GM12878 (cell line): Measurements from ENCODE around the gene MED25. TPM values are rescaled to one million over a fixed set of nuclear protein-coding genes. Genes with fewer than 3 reads are reported as not detected.

ENCODE experiments used
- ATAC-seq: fragments of 200-7000 bp; cut with Tn5 transposase; 3 replicates; pipeline ENCODE4 v1.9.1; 2020; ENCODE audit warnings: mild to moderate bottlenecking, moderate library complexity
- Bru-seq: library from RNA; stranded (reverse); fragments of 400-500 nt; gene quantifications from one replicate; lab custom pipeline; 2021; lab: Mats Ljungman, UMichigan
- BruChase-seq, 2 experiments: library from RNA; stranded (reverse); fragments of 400-500 nt; gene quantifications; one replicate each; lab custom pipeline; 2021; lab: Mats Ljungman, UMichigan
- BruUV-seq: library from RNA; stranded (reverse); fragments of 400-500 nt; replicated peaks from 2 replicates; lab custom pipeline; 2021; lab: Mats Ljungman, UMichigan
- CTCF ChIA-PET: fragments of 300-600 bp; sonication (Branson Sonifier 250); formaldehyde crosslinking; extraction: SDS; loops from one replicate; lab custom pipeline; 2021; ENCODE audit warnings: inconsistent platforms; lab: Yijun Ruan, JAX
- POLR2A ChIA-PET: fragments of 350-600 bp; formaldehyde crosslinking; extraction: SDS; loops from one replicate; lab custom pipeline; 2021; ENCODE audit warnings: inconsistent platforms; lab: Charles Lee
- RAD21 ChIA-PET: fragments of 300-600 bp; sonication (Branson Sonifier 250); formaldehyde crosslinking; loops from one replicate; lab custom pipeline; 2023; ENCODE audit warnings: antibody characterized with exemption; ENCODE audit not compliant: unreplicated experiment; lab: Charles Lee
- SMC1A ChIA-PET: fragments of 300-600 bp; sonication (Branson Sonifier 250); formaldehyde crosslinking; loops from one replicate; lab custom pipeline; 2023; ENCODE audit not compliant: unreplicated experiment, uncharacterized antibody; lab: Charles Lee
- DNase-seq: peaks from one replicate; pipeline ENCODE4 v3.0.0-alpha.2; 2011; ENCODE audit warnings: low read depth, low spot score
- FAIRE-seq: peaks from 3 replicates; lab custom pipeline; 2011; peaks lifted over from hg19 to GRCh38; lab: Jason Lieb, UNC
- H2AFZ ChIP-seq: 2 replicates; pipeline ENCODE4 v1.6.0; 2011; ENCODE audit warnings: low read depth, low read length, control low read depth; ENCODE audit not compliant: control insufficient read depth
- H3K27ac ChIP-seq: 2 replicates; pipeline ENCODE4 v1.5.1; 2011; ENCODE audit warnings: control low read depth; ENCODE audit not compliant: control insufficient read depth, insufficient read depth
- H3K27me3 ChIP-seq, 2 experiments: replicated peaks in 1 of 2; 2 replicates each; pipeline versions ENCODE4 v1.6.0 to v1.6.1; 2011; ENCODE audit warnings: low read length in 1 of 2; ENCODE audit not compliant: control insufficient read depth in 2 of 2, insufficient read depth in 2 of 2
- H3K36me3 ChIP-seq, 2 experiments: 2 replicates each; pipeline ENCODE4 v1.5.1; 2011; ENCODE audit warnings: low read length in 1 of 2; ENCODE audit not compliant: control insufficient read depth in 2 of 2, insufficient read depth in 2 of 2
- H3K4me1 ChIP-seq: 2 replicates; pipeline ENCODE4 v1.6.1; 2011; ENCODE audit warnings: mild to moderate bottlenecking, low read length, moderate library complexity, mixed read lengths; ENCODE audit not compliant: control insufficient read depth, insufficient read depth
- H3K4me2 ChIP-seq: 2 replicates; pipeline ENCODE4 v1.6.0; 2011; ENCODE audit warnings: control low read depth; ENCODE audit not compliant: control insufficient read depth, insufficient read depth
- H3K4me3 ChIP-seq: fragments of 200-600 bp; sonication (generic); 2 replicates; pipeline ENCODE4 v1.5.1; 2016
- H3K79me2 ChIP-seq: 2 replicates; pipeline ENCODE4 v1.6.0; 2011; ENCODE audit warnings: low read length; ENCODE audit not compliant: control insufficient read depth, insufficient read depth
- H3K9ac ChIP-seq: 2 replicates; pipeline ENCODE4 v1.8.0; 2011; ENCODE audit warnings: low read length, control low read depth, mixed read lengths; ENCODE audit not compliant: control insufficient read depth, insufficient read depth
- H3K9me3 ChIP-seq: replicated peaks from 3 replicates; pipeline ENCODE4 v1.5.1; 2011; ENCODE audit warnings: mild to moderate bottlenecking, low read length; ENCODE audit not compliant: control insufficient read depth, insufficient read depth
- H4K20me1 ChIP-seq: 2 replicates; pipeline ENCODE4 v1.6.0; 2011; ENCODE audit not compliant: control insufficient read depth, insufficient read depth
- BCL11A ChIP-seq: IDR thresholded peaks from 2 replicates; pipeline ENCODE4 v1.6.1; 2011; ENCODE audit warnings: low read depth, low read length
- NR2C2 ChIP-seq: IDR thresholded peaks from 2 replicates; pipeline ENCODE4 v1.6.1; 2011; ENCODE audit warnings: borderline replicate concordance, low read depth; ENCODE audit not compliant: control insufficient read depth, insufficient read length
- PBX3 ChIP-seq: IDR thresholded peaks from 2 replicates; pipeline ENCODE4 v1.6.1; 2011; ENCODE audit warnings: mild to moderate bottlenecking, low read depth, low read length, moderate library complexity; ENCODE audit not compliant: insufficient replicate concordance
- PKNOX1 ChIP-seq: fragments of 450-650 bp; IDR thresholded peaks from 2 replicates; pipeline ENCODE4 v1.6.1; 2016; ENCODE audit warnings: mild to moderate bottlenecking
- POLR2AphosphoS5 ChIP-seq: IDR thresholded peaks from 2 replicates; pipeline ENCODE4 v1.6.1; 2011; ENCODE audit warnings: mild to moderate bottlenecking, low read length, inconsistent platforms
- RFX5 ChIP-seq: IDR thresholded peaks from 2 replicates; pipeline ENCODE4 v1.6.1; 2011; ENCODE audit warnings: low read depth, low read length, improper control_type of control experiment
- RUNX3 ChIP-seq: IDR thresholded peaks from 2 replicates; pipeline ENCODE4 v1.6.1; 2012; ENCODE audit warnings: low read length, inconsistent platforms
- SIX5 ChIP-seq: IDR thresholded peaks from 2 replicates; pipeline ENCODE4 v1.6.1; 2011; ENCODE audit warnings: mild to moderate bottlenecking, low read depth, low read length, moderate library complexity; ENCODE audit not compliant: severe bottlenecking
- STAT1 ChIP-seq: fragments of 450-650 bp; conservative IDR thresholded peaks from 2 replicates; pipeline ENCODE4 v1.6.1; 2014; ENCODE audit warnings: antibody characterized with exemption, mild to moderate bottlenecking
- ZBTB40 ChIP-seq: fragments of 450-650 bp; IDR thresholded peaks from 2 replicates; pipeline ENCODE4 v1.6.1; 2016; ENCODE audit warnings: mild to moderate bottlenecking, moderate library complexity, borderline replicate concordance
- ZNF207 ChIP-seq: fragments of 450-650 bp; IDR thresholded peaks from 2 replicates; pipeline ENCODE4 v1.6.1; 2014; ENCODE audit warnings: antibody characterized with exemption, mild to moderate bottlenecking, borderline replicate concordance
- WGBS: methylation state at CpG from one replicate; pipeline ENCODE4 v1.1.6; 2016; ENCODE audit warnings: low lambda C conversion rate; ENCODE audit not compliant: insufficient replicate concordance, insufficient coverage; ENCODE audit errors: missing lambda C conversion rate; 5-methylcytosine and 5-hydroxymethylcytosine counted together
- in situ Hi-C: fragments of 300-500 bp; cut with MboI; formaldehyde crosslinking; loops from 9 replicates; pipeline ENCODE4 v1.14.3; 2018; ENCODE audit warnings: mixed read lengths
- intact Hi-C: fragments of 100-400 bp; cut with micrococcal nuclease; formaldehyde crosslinking; loops from one replicate; pipeline ENCODE4 v1.14.2; 2022; ENCODE audit not compliant: unreplicated experiment
- long read RNA-seq, 2 experiments: library from polyadenylated mRNA; unstranded; transcript quantifications; one replicate each; pipeline ENCODE4 v2.0.0, GENCODE V29; 2019 to 2020
- polyA minus RNA-seq, 3 experiments: library from RNA; depleted of rRNA, polyadenylated mRNA; stranded (reverse); fragments of >200 nt; gene quantifications; 2 replicates each; pipeline ENCODE4 v1.2.3, GENCODE V29; 2011
- polyA plus RNA-seq, 11 experiments: library from polyadenylated mRNA; depleted of rRNA in 4 of 11; unstranded in 6 of 11; stranded (reverse) in 5 of 11; fragments of >200 nt; fragmentation: Nextera tagmentation in 4 of 11; fragmentation: Illumina TruSeq in 1 of 11; extraction: Ambion mirVana in 4 of 11; extraction: Trizol in 1 of 11; gene quantifications; 1 replicate in 1 of 11; 2 replicates in 10 of 11; pipeline versions ENCODE4 v1.2.1 to v1.2.3, GENCODE V29; 2011 to 2016; ENCODE audit warnings: inconsistent platforms in 2 of 11, missing spikeins in 2 of 11, low read depth in 1 of 11
- total RNA-seq, 4 experiments: library from RNA; depleted of rRNA in 3 of 4; stranded (reverse); fragments of >200 nt in 3 of 4; fragmentation: Illumina TruSeq in 1 of 4; extraction: Trizol in 1 of 4; gene quantifications; 2 replicates each; pipeline versions ENCODE4 v1.2.1 to v1.2.3, GENCODE V29; 2013 to 2021

The MED25 gene
- 48.8 and 55.5 TPM in 2 replicates for total RNA-seq (2013; cell fraction: nucleolus; rRNA removed)
- total RNA-seq (2014; rRNA removed) (12.8 and 15.6 TPM in 2 replicates), total RNA-seq (2014; rRNA removed; fragmentation: Illumina TruSeq; extraction: Trizol) (8.0 and 8.2 TPM in 2 replicates), total RNA-seq (2021) (49.5 and 53.9 TPM in 2 replicates), polyA plus RNA-seq (2011; rRNA removed) (12.6 and 15.5 TPM in 2 replicates), polyA plus RNA-seq (2014; fragmentation: Illumina TruSeq; extraction: Trizol) (14.3 and 32.4 TPM in 2 replicates), polyA plus RNA-seq (2014; fragmentation: Nextera tagmentation; extraction: Ambion mirVana) (1 to 10 TPM; 3.5 to 5.2 TPM), polyA plus RNA-seq (2014; rRNA removed) (24.5 and 34.4 TPM in 2 replicates), polyA plus RNA-seq (2016; fragmentation: Nextera tagmentation; extraction: Ambion mirVana) (10 to 100 TPM; 18.7 to 20.7 TPM), polyA minus RNA-seq (2011; rRNA and poly(A)+ RNA removed) (27.4 and 44.8 TPM in 2 replicates), Bru-seq, nascent RNA (percentile 68 among the genes with signal in this experiment), BruChase-seq, experiment 1, labeled RNA remaining after a 6-hour chase (percentile 78 among the genes with signal in this experiment), BruChase-seq, experiment 2, labeled RNA remaining after a 2-hour chase (percentile 82 among the genes with signal in this experiment)
- 23.8 TPM for polyA plus RNA-seq (2011; ENCODE audit: low read depth)
- 14.4 and 17.5 TPM in 2 replicates for polyA plus RNA-seq (2011; cell fraction: cytosol; rRNA removed)
- 104 and 107 TPM in 2 replicates for polyA plus RNA-seq (2011; cell fraction: nucleus; rRNA removed)
- 37.8 and 50.2 TPM in 2 replicates for polyA plus RNA-seq (2012)
- 18.2 and 19.9 TPM in 2 replicates for polyA minus RNA-seq (2011; cell fraction: cytosol; rRNA and poly(A)+ RNA removed)
- 28.3 and 50.0 TPM in 2 replicates for polyA minus RNA-seq (2011; cell fraction: nucleus; rRNA and poly(A)+ RNA removed)
- long read RNA-seq, experiment 1, partial matches to known transcripts: 2 of 2 reads
- long read RNA-seq, experiment 1, other reads (novel, unspliced or antisense): 0 of 2 reads
- long read RNA-seq, experiment 2, partial matches to known transcripts: 4 of 12 reads
- long read RNA-seq, experiment 2, other reads (novel, unspliced or antisense): 7 of 12 reads

GRCh38 chr19:49817964-49818648 is at the start of gene MED25:
Gene MED25 (plus strand): TSS chr19:49818289. CDS start chr19:49818342, 53 bp downstream.
- Histone ChIP-seq H3K4me1 (peaks cover 5% of the 10 kb centered on the region), H2AFZ (peak within 1 kb of the TSS; percentile 98), H4K20me1 (no peaks in the 10 kb centered on the region), H3K9me3 (no peaks in the 10 kb centered on the region), H3K27me3 (no peaks in the 10 kb centered on the region), H3K4me3 (peak within 1 kb of the TSS; percentile 96), H3K79me2 (peaks cover 25% of the 10 kb centered on the region), H3K27ac (peak within 1 kb of the TSS; percentile 97), H3K36me3 (peaks cover 0 to 7% of the 10 kb centered on the region in 2 experiments; a peak in 2 of 4 replicates), H3K9ac (peak within 1 kb of the TSS; percentile 92), H3K4me2 (peak within 1 kb of the TSS; percentile 60)
- ChIA-PET RAD21 (interaction anchor here (0.6 to 1.7 kb wide), 4 partner anchors 47 to 79 kb away, joined by 3 to 10 read pairs (median 4); no protein-coding TSS in a partner anchor), CTCF (interaction anchor here (0.6 to 1.8 kb wide), 3 partner anchors 47 to 491 kb away, joined by 5 to 6 read pairs (median 5); no protein-coding TSS in a partner anchor), SMC1A (interaction anchor here (0.9 to 1.7 kb wide), 4 partner anchors 26 to 58 kb away, joined by 3 to 4 read pairs (median 3); partner anchors contain the start of genes AP2A1 and PTOV1), POLR2A (interaction anchor here (0.6 to 2.7 kb wide), 10 partner anchors 12 to 1490 kb away, joined by 3 to 11 read pairs (median 4); partner anchors contain the start of genes AKT1S1, AP2A1, PTOV1 and TBC1D17)
- no TSS peak for BruUV-seq
- FAIRE-seq (peak; percentile 83), ATAC-seq (peak; percentile 89), DNase-seq (peak; percentile 72)
- intact Hi-C loops (no loop called here), in situ Hi-C loops (no loop called here)
- under 1% methylated on average over 57 of the region's 57 CpGs for WGBS
- no peak; the same call in 1 of the 2 replicates for TF ChIP-seq ZBTB40
- no peak for TF ChIP-seq BCL11A
- no peak for TF ChIP-seq PBX3
- TF ChIP-seq STAT1: peak; percentile 94; the same call in 1 of the 2 replicates
- peak; percentile 80; the same call in 1 of the 2 replicates for TF ChIP-seq ZNF207
- TF ChIP-seq NR2C2: no peak
- no peak for TF ChIP-seq PKNOX1
- TF ChIP-seq SIX5: peak; percentile 72
- peak; percentile 57; the same call in 1 of the 2 replicates for TF ChIP-seq POLR2AphosphoS5
- peak; percentile 18; the same call in 1 of the 2 replicates for TF ChIP-seq RFX5
- TF ChIP-seq RUNX3: peak; percentile 69
